Activated effector memory CD4-positive, alpha-beta T cell treated with Interleukin-2 at 50 U/mL for 16 hours (primary cell): ENCODE data around the gene AP5Z1.

Source experiments
- DNase-seq: peaks from one replicate; pipeline ENCODE4 v3.0.0-alpha.2; 2020

Gene AP5Z1

DNA sequence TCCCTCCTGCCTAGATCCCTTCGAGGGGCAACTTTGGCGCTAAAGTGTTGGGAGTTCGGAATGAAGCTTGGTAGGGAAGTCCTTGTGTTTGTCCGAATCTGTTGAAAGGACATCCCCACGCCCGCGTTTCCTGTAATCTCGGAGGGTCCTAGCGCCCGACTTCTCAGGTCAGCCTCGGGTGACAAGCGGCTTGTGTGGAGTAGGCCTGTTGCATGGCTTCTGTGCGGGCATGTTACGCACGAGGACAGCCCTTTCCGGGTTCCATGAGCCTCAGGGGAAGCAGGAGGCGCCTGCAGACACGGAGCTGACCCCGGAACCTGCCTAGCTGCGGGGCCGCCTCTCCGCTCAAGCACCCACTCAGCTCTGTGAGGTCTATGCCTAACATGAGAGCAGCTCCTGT is 28.4 kb upstream of the AP5Z1 start:
- DNase-seq, result no peak

DNA sequence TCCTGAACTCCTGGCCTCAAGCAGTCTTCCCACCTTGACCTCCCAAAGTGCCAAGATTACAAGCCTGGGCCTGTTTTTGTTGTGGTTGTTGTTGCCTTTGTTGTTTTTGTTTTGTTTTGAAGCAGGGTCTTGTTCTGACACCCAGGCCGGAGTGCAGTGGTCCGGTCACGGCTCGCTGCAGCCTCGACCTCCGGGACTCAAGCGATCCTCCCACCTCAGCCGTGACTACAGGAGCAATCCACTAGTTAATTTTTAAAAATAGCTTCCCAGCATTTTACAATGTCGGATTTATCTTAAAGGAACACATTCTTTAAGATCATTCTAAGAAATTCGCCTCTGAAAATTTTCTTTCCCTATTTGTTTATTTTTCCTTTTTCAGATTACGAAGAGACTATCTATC is 27.7 kb upstream of the AP5Z1 start:
- DNase-seq, result no peak

- no peak for DNase-seq
Observed at GRCh38 chr7:4748231-4748681, 27.2 kb upstream of the AP5Z1 start.

- no peak for DNase-seq
Observed at GRCh38 chr7:4749363-4749762, 26.1 kb upstream of the AP5Z1 start.

DNA sequence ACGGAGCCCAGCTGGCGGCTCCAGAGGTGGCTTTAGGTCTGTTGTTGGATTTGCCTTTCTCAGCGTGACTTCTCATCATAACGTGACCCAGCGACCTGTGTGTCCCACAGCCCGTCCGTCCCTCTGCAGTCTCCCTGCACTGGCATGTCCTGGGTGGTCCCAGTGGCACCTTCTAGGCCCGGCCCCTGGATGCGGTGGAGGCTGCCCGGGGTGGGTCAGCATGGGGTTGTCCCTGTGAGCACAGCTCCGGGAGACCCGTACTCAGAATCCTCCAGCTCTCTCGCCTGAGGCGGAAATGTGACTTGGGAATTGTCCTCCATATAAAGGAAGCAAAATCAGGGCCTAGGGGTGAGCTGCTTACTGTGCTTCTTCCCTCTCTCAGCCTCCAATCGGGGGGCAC is 25.6 kb upstream of the AP5Z1 start:
- DNase-seq, result no peak

DNA sequence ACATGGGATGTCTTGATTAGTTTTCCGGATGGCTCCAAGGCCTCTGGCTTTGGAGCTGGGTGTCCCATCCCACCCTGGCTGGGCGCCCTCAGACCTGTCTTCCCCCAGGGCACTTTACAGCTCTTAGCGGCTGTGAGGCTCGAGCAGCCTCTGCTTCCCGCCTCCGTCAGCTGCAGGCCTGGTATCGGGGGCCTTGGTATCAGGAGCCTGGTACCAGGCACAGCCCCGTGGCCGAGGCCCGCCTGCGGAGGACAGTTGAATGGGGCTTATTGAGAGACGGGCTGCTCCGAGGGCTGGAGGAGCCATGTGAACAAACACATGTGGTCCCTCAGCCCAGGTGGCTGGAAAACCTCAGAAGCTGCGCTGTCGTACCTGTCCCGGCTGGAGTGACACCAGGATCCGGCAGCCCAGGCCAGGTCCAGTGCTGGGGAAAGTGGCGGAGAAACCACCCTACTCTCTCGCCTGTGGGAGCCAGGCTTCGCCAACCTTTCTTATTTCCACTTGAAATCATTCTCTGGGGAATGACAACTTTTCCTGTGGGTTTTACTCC is 23.9 kb upstream of the AP5Z1 start:
- no peak for DNase-seq

DNA sequence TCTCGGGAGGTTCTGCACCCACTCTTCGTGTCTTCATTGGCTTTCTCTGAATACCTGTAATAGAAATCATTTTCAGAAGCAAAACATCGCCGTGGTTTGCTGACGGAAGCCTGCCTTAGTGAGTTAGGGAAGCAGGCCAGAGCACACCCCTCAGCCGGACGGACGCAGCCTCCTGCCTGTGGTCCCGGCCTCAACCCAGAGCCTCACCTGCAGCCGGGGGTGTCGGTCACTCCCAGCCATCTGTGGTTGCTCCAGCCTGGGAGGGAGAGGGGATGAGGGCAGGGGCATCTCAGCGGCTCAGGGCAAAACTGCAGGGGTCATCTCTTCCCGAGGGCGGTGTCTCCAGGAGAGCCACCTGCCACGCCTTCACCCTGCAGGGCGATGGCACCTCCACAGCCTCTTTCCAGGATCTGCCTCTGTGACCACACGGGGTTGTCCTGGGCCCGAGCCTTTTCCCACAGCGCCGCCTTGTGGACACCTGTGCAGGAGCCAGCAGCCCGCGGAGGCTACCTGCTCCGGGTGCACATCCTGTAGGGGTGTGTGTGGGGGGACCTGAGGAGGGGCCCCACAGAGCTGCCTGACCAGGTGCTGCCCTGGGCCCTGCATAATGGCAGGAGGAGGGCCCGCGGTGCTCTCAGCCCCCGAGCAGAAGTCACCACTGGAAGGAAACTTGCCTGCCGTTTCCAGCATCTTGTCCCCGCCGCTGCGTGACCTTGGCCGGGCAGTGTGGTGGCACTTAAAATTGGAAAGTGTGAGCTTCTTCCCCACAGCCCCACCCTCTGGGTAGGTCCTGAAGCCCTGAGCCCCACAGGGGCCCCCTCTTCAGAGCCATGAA is 21.6 kb upstream of the AP5Z1 start:
- peak; percentile 71 for DNase-seq

DNA sequence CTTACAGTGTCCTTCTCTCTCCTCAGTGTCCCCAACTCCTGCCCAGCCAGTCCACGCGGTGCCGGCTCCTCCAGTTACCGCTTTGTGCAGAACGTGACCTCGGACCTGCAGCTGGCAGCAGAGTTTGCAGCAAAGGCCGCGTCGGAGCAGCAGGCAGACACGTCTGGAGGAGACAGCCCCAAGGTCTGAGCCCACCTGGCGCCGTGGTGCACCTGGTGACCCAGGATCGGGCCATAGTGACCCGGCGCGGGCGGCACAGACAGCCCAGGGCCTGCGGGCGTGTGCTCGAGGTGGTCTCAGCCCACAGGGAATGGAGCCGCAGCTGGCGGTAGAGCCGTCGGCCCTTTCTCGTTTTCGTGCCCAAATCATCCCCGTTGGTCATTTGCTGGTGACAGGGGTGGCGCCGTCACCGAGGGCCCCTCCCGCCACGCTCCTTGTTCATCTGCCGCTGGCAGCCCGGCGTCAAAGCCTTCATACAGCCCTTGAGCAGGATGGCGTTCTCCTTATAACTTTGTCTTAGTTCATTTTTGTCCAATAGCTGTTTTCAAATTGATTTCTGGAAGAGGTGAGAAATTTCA is 20.9 kb upstream of the AP5Z1 start:
- DNase-seq, result no peak

DNA sequence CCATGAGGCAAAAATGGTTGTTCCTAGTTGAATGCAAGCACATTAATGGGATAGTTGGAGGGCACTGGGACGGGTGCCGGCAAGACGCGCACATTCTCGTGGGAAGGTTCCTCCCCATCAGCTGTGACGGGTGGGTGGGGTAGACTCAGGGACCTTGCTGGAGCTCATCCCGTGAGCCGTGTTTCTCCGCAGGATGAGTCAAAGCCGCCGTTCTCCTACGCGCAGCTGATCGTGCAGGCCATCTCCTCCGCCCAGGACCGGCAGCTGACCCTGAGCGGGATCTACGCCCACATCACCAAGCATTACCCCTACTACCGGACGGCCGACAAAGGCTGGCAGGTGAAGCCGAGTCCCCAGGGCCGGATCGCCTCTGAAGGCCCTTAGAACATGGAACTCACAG is 20.4 kb upstream of the AP5Z1 start:
- DNase-seq, result no peak

DNA sequence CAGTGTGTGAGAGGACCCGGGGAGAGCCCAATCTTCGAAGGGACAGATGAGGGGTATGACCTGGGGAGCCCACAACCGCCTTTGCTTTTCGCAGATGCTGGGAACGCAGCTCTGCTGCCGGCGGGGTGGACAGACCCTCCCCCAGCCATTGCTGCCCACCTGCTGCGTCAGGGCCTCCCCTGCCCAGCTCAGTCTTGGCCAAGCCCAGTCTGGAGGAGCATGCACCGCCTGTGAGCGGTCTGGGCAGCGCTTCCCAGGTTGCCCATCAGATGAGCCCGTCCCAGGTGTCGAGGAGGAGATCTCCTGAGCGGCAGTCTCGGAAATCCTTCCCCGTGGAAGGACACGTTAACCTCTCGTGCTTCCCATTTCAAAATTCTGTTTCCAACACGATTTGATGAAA is 17.3 kb upstream of the AP5Z1 start:
- no peak for DNase-seq

DNA sequence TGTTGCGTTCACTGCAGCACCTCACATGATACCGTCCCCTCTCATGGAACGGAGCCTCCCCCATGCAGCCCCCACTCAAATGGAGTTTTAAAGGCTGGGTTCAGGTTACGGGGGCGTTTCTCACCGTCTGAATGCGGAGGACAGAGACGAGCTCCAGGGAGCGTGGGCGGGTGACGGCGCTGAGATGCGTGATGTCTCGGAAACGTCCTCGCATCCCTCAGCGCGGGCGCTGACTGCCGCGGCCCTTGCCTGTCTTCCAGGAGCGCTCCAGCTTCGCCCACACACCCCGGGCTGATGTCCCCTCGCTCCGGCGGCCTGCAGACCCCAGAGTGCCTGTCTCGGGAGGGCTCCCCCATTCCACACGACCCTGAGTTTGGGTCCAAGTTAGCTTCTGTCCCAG is 16.6 kb upstream of the AP5Z1 start:
- no peak for DNase-seq

DNA sequence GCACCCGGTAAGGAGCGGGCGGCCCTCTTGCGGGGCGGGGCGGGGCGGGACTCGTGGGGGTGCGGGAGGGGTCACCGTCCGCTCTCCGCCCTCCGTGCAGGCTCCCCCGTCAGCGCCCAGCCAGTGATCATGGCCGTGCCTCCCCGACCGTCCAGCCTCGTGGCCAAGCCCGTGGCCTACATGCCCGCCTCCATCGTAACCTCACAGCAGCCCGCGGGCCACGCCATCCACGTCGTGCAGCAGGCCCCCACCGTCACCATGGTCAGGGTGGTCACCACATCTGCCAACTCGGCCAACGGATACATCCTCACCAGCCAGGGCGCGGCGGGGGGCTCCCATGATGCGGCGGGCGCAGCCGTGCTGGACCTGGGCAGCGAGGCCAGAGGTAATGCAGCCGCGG is 16.2 kb upstream of the AP5Z1 start:
- no peak for DNase-seq

DNA sequence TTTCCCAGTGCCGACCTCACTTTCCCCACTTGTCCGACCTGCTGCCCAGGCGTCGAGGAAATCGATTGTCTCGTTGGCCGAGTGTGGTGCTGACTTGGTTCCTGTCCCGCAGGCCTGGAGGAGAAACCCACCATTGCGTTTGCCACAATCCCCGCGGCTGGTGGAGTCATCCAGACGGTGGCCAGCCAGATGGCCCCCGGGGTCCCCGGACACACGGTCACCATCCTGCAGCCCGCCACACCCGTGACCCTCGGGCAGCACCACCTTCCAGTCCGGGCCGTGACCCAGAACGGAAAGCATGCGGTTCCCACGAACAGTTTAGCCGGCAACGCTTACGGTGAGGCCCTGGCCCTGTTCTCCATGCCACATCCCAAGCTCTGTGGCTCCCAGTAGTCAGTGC is 14.5 kb upstream of the AP5Z1 start:
- DNase-seq, result no peak

DNA sequence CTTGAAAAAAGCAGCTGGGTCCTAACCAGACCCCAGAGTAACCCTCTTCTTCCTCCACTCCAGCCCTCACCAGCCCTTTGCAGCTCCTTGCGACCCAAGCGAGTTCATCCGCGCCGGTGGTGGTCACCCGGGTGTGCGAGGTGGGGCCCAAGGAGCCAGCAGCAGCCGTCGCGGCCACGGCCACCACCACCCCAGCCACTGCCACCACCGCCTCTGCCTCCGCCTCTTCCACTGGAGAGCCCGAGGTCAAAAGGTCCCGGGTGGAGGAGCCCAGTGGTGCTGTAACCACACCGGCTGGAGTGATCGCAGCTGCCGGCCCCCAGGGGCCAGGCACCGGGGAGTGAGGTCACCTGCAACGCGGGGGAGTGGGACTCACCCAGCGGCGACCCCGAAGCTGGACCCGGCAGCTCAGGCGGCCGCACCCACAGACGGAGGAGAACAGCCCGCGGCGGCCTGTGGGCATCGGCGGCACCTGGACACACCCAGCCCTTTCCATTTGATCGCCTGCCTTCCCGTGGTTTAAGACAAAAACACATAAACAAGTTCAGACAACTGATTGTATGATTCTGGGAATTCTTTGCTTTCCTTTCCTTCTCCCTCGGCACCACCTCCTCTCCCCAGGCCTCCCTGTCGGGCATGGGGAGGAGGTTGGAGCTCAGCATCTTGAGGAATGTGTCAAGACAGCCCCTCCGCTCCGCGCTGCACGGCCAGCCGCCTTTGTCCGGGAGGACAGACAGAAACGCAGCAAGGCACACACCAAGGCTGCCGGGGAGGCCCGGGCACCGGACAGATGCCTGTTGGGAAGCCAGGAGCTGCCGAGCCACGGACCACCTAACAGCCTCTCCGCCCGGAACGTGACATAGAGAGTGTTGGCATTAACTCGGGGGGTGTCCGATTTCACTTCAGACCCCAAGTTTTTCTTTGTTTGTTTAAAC is 13.0 kb upstream of the AP5Z1 start:
- DNase-seq, result no peak

DNA sequence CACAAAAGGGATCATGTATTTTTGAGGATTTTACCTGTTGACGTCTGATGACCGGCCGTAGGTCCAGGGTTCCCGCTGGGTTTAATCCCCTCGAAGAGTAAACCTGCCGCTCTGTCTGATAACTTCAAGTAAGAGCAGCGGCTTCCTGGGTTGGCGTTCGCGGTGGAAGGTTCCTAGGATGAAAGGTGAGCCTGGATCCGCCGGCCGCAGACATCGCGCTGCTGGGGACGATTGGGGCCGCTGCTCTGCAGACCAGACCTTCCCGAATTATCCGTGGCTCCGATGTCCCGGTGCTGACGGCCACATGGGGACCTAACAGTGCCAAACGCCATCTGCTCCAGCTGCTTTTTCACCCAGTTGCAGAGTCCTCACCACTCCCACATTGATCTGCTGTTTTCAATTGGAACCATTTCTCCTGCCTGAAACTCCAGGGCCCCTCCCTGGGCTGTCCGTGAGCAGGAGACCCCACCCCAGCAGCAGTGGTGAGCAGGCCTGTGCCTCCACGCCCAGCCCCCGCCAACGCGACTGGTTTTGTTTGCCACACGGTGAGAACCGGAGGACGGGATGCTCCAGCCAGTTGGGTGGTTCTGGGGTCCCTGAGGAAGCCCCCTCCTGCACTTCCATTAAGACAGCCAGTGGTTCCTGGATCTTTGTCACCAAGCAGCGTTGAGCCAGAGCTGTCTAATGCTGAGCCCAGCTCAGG is 12.2 kb upstream of the AP5Z1 start:
- DNase-seq, result no peak

GRCh38 chr7:4763794-4764185 is 11.6 kb upstream of the AP5Z1 start:
- no peak for DNase-seq

DNA sequence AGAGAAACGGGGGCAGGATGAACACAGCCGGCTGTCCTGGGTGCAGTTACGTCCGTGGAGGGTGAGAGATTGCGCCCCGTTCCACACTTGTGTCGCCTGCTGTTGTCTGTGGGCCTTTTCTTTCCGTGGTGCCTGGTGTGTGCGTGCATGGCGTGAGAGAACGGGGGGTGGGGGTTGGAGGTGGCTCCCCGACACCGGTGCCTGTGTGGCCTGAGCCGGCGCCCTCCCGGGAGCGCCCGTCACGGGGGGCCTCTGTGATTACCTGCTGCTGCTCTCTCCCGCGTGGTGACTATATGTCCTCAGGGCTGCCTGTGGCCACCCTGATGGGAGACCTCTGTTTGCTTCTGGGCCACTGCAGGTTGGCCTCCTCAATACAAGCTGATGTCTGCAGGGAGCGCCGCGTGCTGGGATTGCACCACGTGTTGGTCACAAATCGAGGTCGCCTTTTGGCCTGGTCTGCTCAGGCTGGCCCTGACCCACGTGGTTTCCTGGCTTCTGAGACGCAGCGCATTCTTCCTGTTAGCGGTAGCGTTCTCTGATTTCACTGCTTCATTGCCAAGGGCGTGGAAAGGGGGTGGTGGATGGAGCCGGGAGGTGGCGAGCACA is 10.9 kb upstream of the AP5Z1 start:
- DNase-seq, result no peak

GRCh38 chr7:4765776-4766490 is 9.5 kb upstream of the AP5Z1 start:
- DNase-seq, result no peak

GRCh38 chr7:4766666-4767519 is 8.5 kb upstream of the AP5Z1 start:
- DNase-seq, result no peak
